Thyroid gland (tissue), 4 donors: ENCODE data around the gene KRTAP12-3.

ENCODE experiments used
- CTCF ChIP-seq, 6 experiments: fragments of 200-600 bp in 3 of 6; fragments of 450-650 bp in 3 of 6; sonication (generic) in 3 of 6; IDR thresholded peaks; one replicate each; pipeline ENCODE4 v1.5.1; 2016 to 2019; ENCODE audit warnings: antibody characterized with exemption in 6 of 6, mild to moderate bottlenecking in 2 of 6, inconsistent platforms in 1 of 6, moderate library complexity in 1 of 6
- POLR2A ChIP-seq, 2 donors: fragments of 450-650 bp; IDR thresholded peaks; one replicate each; pipeline ENCODE4 v1.6.1; 2017; ENCODE audit warnings: antibody characterized with exemption in 2 of 2, mild to moderate bottlenecking in 2 of 2, moderate library complexity in 1 of 2

- TF ChIP-seq CTCF (IDR thresholded peaks at IDR 0.05) (no peak), POLR2A (IDR thresholded peaks at IDR 0.05) (no peak)
These were observed 20.1 kb downstream of the KRTAP12-3 start for GRCh38 chr21:44677881-44678280.
